ENCODE measurements around the gene MVK. TPM values are rescaled to one million over a fixed set of nuclear protein-coding genes. Genes with fewer than 3 reads are reported as not detected.

MVK gene
- total and polyA plus RNA-seq, 4 donors, result 34.9 to 50.3 (median 41.4) TPM

DNA sequence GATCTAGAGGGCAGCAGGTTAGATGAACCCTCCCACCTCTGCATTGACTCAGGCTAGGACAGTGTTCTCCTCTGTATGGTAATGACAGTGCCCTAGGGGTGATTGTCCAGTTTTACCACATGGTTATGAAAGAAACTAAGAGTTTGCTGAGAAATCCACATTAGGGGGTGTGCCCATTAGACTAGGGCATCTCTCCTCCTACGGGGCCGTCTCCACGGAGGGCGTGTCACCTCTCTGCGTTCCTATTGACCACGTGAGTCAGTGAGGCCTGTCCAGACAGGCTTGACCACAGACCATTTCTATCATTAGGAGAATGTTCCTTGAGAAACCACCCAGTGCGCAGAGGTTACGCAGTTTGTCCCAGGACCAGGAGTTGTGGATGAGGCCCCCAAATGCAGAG lies 8.3 kb downstream of the MVK start:
- no peaks in the 10 kb centered on the region for H3K27me3 ChIP-seq (ENCODE audit: control insufficient read depth in 4 of 4, insufficient read depth in 4 of 4, low read length in 3 of 4)
- no peaks in the 10 kb centered on the region for H3K9me3 ChIP-seq (ENCODE audit: control insufficient read depth in 4 of 4, low read length in 3 of 4)
- peak overlapping the region; percentile 75 to 77 for H3K27ac ChIP-seq (ENCODE audit: low read depth in 1 of 2, low read length in 2 of 2)
- 84% methylated on average over 8 of the region's 8 CpGs for WGBS
- no peak for DNase-seq (ENCODE audit: low spot score)
- no peak overlapping the region for H3K4me3 ChIP-seq (ENCODE audit: low read depth in 1 of 3, low read length in 3 of 3)
- H3K36me3 ChIP-seq (ENCODE audit: control insufficient read depth in 4 of 4, insufficient read depth in 3 of 4, low read depth in 1 of 4, low read length in 3 of 4), result peaks cover 3 to 35% (median 23%) of the 10 kb centered on the region in 4 donors
- peaks cover 28 to 52% (median 50%) of the 10 kb centered on the region in 4 donors for H3K4me1 ChIP-seq (ENCODE audit: control insufficient read depth in 4 of 4, insufficient read depth in 4 of 4, low read length in 3 of 4)
- no peak overlapping the region for H3K9ac ChIP-seq (ENCODE audit: low read depth in 1 of 2, low read length in 2 of 2)
- TF ChIP-seq TAF1 (conservative IDR thresholded peaks at IDR 0.05), result no peak
- TF ChIP-seq RXRA (IDR thresholded peaks at IDR 0.05), result peak in 1 of 2 donors; percentile 13

DNA sequence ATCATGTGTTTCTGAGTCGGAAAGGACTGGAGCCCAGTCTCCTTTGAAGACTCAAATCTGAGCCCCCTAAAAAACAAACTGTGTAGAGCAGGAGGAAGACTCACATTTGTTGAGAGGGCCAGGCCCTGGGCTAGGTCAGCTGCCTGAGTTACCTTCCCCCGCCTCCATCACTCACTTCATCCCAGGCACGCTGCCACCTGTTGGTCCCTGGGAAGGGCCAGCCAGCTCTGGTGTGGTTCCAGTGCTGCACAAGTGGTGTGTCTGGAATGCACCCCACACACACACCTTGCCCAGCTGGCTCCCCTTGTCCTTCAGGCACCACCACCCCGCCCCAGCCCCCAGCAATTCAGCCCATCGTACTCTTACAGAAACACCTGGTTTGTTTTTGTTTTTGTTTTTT lies 9.0 kb downstream of the MVK start:
- DNase-seq (ENCODE audit: low spot score), result no peak
- TF ChIP-seq HNF4G (IDR thresholded peaks at IDR 0.05) (no peak), RXRA (IDR thresholded peaks at IDR 0.05) (peak in 1 of 2 donors; percentile 16), GABPA (IDR thresholded peaks at IDR 0.05 in 1 of 2, conservative IDR thresholded peaks at IDR 0.05 in 1 of 2) (no peak), RAD21 (IDR thresholded peaks at IDR 0.05) (peak in 1 of 2 donors; percentile 13)
- TF ChIP-seq, protein P1, sequence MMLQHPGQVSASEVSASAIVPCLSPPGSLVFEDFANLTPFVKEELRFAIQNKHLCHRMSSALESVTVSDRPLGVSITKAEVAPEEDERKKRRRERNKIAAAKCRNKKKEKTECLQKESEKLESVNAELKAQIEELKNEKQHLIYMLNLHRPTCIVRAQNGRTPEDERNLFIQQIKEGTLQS (IDR thresholded peaks at IDR 0.05), result no peak
- TF ChIP-seq, protein P2, sequence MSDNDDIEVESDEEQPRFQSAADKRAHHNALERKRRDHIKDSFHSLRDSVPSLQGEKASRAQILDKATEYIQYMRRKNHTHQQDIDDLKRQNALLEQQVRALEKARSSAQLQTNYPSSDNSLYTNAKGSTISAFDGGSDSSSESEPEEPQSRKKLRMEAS (IDR thresholded peaks at IDR 0.05), result no peak
- no peak overlapping the region for H3K27ac ChIP-seq (ENCODE audit: low read depth in 1 of 2, low read length in 2 of 2)
- no peak overlapping the region for H3K9ac ChIP-seq (ENCODE audit: low read depth in 1 of 2, low read length in 2 of 2)
- H3K36me3 ChIP-seq (ENCODE audit: control insufficient read depth in 4 of 4, insufficient read depth in 3 of 4, low read depth in 1 of 4, low read length in 3 of 4), result peaks cover 8 to 30% (median 18%) of the 10 kb centered on the region in 4 donors
- WGBS, result 83% methylated on average over 5 of the region's 5 CpGs
- H3K27me3 ChIP-seq (ENCODE audit: control insufficient read depth in 4 of 4, insufficient read depth in 4 of 4, low read length in 3 of 4), result no peaks in the 10 kb centered on the region
- H3K9me3 ChIP-seq (ENCODE audit: control insufficient read depth in 4 of 4, low read length in 3 of 4), result no peaks in the 10 kb centered on the region
- H3K4me3 ChIP-seq (ENCODE audit: low read depth in 1 of 3, low read length in 3 of 3), result no peak overlapping the region
- peaks cover 24 to 52% (median 47%) of the 10 kb centered on the region in 4 donors for H3K4me1 ChIP-seq (ENCODE audit: control insufficient read depth in 4 of 4, insufficient read depth in 4 of 4, low read length in 3 of 4)

DNA sequence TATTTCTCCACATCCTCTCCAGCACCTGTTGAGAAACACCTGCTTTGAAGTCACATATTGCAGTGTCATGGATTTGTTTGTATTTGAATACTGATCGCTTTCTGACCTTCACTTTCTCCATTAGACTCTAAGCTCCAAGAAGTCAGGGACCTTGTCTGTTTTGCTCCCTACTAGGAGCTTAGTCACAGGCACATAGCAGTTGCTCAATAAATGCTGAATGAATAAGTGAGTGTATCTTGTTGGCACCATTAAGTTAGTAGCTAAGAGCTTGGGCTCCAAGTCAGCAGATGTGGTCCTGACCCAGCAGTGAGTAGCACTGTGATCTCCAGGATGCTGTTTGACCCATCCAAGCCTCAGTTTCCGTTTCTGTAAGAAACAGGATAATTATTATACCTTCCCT lies 10.1 kb downstream of the MVK start:
- H3K36me3 ChIP-seq (ENCODE audit: control insufficient read depth in 4 of 4, insufficient read depth in 3 of 4, low read depth in 1 of 4, low read length in 3 of 4), result peaks cover 9 to 23% (median 16%) of the 10 kb centered on the region in 4 donors
- WGBS, result 73% methylated on average over 2 of the region's 2 CpGs

DNA sequence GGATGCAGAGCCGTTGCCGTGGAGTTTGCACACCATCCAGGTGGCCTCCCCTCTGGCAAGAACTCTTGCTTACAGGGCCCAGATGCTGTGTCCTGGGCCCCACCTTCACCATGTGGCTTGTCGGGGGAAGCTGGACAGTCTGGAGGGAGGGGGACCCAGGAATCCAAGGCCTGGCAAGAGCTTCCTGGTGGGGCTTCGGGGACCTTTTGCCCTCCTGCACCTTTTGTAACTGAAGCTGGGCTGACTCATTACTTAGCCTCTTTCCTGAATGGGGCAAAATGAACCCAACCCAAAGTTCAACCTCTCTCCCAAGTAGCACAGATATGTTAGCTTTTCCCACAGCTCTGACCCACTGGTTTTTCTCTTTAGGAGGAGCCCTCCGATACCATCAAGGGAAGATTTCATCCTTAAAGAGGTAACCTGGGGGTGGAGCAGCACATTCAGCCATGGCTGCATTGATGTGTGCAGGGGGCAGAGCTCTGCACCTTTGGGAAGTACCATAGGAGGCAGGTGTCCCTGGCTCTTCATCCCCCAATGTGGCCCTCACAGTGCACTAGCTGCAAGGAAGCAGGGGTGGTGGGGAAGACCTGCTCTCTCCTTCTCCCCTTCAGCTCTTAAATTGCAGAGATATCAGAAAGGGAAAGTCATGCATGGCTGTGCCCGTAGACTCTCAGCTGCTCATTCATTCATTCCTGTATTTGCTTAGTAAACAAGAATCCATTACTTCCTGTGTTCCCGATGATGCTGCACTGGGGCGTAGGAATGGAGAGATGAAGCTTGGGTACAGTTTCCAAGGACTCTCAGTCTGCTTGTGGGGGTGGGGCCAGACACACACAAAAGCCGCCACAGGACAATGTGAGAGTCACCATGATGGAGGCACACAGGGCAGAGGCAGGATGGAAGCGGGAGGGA lies 13.0 kb downstream of the MVK start:
- Histone ChIP-seq H3K27ac (ENCODE audit: low read depth in 1 of 2, low read length in 2 of 2) (no peak overlapping the region), H3K4me1 (ENCODE audit: control insufficient read depth in 4 of 4, insufficient read depth in 4 of 4, low read length in 3 of 4) (peaks cover 7 to 51% (median 32%) of the 10 kb centered on the region in 4 donors), H3K4me3 (ENCODE audit: low read depth in 1 of 3, low read length in 3 of 3) (no peak overlapping the region), H3K36me3 (ENCODE audit: control insufficient read depth in 4 of 4, insufficient read depth in 3 of 4, low read depth in 1 of 4, low read length in 3 of 4) (peaks cover 11 to 18% (median 13%) of the 10 kb centered on the region in 4 donors), H3K9me3 (ENCODE audit: control insufficient read depth in 4 of 4, low read length in 3 of 4) (no peaks in the 10 kb centered on the region), H3K9ac (ENCODE audit: low read depth in 1 of 2, low read length in 2 of 2) (no peak overlapping the region), H3K27me3 (ENCODE audit: control insufficient read depth in 4 of 4, insufficient read depth in 4 of 4, low read length in 3 of 4) (no peaks in the 10 kb centered on the region)
- 90% methylated on average over 10 of the region's 10 CpGs for WGBS
- no peak for DNase-seq (ENCODE audit: low spot score)
- TF ChIP-seq FOXA2 (IDR thresholded peaks at IDR 0.05) (no peak), HNF4A (conservative IDR thresholded peaks at IDR 0.05) (no peak), NR2F2 (IDR thresholded peaks at IDR 0.05) (no peak), JUND (IDR thresholded peaks at IDR 0.05) (no peak), EGR1 (IDR thresholded peaks at IDR 0.05; ENCODE audit: low read depth in 2 of 2) (no peak), GABPA (IDR thresholded peaks at IDR 0.05 in 1 of 2, conservative IDR thresholded peaks at IDR 0.05 in 1 of 2) (no peak), HNF4G (IDR thresholded peaks at IDR 0.05) (no peak), FOXA1 (IDR thresholded peaks at IDR 0.05) (no peak), SP1 (IDR thresholded peaks at IDR 0.05) (no peak), YY1 (IDR thresholded peaks at IDR 0.05) (no peak), RAD21 (IDR thresholded peaks at IDR 0.05) (no peak), RXRA (IDR thresholded peaks at IDR 0.05) (no peak), TAF1 (conservative IDR thresholded peaks at IDR 0.05) (no peak)
- TF ChIP-seq, protein P3, sequence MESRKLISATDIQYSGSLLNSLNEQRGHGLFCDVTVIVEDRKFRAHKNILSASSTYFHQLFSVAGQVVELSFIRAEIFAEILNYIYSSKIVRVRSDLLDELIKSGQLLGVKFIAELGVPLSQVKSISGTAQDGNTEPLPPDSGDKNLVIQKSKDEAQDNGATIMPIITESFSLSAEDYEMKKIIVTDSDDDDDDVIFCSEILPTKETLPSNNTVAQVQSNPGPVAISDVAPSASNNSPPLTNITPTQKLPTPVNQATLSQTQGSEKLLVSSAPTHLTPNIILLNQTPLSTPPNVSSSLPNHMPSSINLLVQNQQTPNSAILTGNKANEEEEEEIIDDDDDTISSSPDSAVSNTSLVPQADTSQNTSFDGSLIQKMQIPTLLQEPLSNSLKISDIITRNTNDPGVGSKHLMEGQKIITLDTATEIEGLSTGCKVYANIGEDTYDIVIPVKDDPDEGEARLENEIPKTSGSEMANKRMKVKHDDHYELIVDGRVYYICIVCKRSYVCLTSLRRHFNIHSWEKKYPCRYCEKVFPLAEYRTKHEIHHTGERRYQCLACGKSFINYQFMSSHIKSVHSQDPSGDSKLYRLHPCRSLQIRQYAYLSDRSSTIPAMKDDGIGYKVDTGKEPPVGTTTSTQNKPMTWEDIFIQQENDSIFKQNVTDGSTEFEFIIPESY (IDR thresholded peaks at IDR 0.05), result no peak
- TF ChIP-seq, protein P1 (IDR thresholded peaks at IDR 0.05), result no peak

More for the DNA sequence above, 10.1 kb downstream of the MVK start:
- no peak overlapping the region for H3K9ac ChIP-seq (ENCODE audit: low read depth in 1 of 2, low read length in 2 of 2)
- DNase-seq (ENCODE audit: low spot score), result no peak
- peaks cover 26 to 52% (median 43%) of the 10 kb centered on the region in 4 donors for H3K4me1 ChIP-seq (ENCODE audit: control insufficient read depth in 4 of 4, insufficient read depth in 4 of 4, low read length in 3 of 4)
- TF ChIP-seq HNF4A (conservative IDR thresholded peaks at IDR 0.05) (no peak), RXRA (IDR thresholded peaks at IDR 0.05) (peak in 1 of 2 donors; percentile 7)
- no peaks in the 10 kb centered on the region for H3K9me3 ChIP-seq (ENCODE audit: control insufficient read depth in 4 of 4, low read length in 3 of 4)
- H3K27me3 ChIP-seq (ENCODE audit: control insufficient read depth in 4 of 4, insufficient read depth in 4 of 4, low read length in 3 of 4), result no peaks in the 10 kb centered on the region
- H3K4me3 ChIP-seq (ENCODE audit: low read depth in 1 of 3, low read length in 3 of 3), result no peak overlapping the region
- no peak overlapping the region for H3K27ac ChIP-seq (ENCODE audit: low read depth in 1 of 2, low read length in 2 of 2)

Measured in liver (tissue), 9 donors.